K562 (cell line): ENCODE data around the gene DDAH2. TPM values are rescaled to one million over a fixed set of nuclear protein-coding genes. Genes with fewer than 3 reads are reported as not detected.

Experiments used
- CBFB ChIP-seq: sonication (generic); formaldehyde crosslinking; IDR thresholded peaks from 2 replicates; pipeline ENCODE4 v1.4.0; 2020; ENCODE audit warnings: mild to moderate bottlenecking, missing genetic modification reagents
- FOXM1 ChIP-seq, 2 experiments: fragments of 450-650 bp in 1 of 2; sonication (generic) in 1 of 2; formaldehyde crosslinking in 1 of 2; IDR thresholded peaks; 2 replicates each; pipeline versions ENCODE4 v1.6.1 to v1.9.0; 2017 to 2022; ENCODE audit warnings: low read depth in 2 of 2, mild to moderate bottlenecking in 2 of 2, missing genetic modification reagents in 1 of 2, moderate library complexity in 1 of 2
- HIVEP1 ChIP-seq: fragments of 250-450 bp; sonication (Bioruptor Pico); IDR thresholded peaks from 2 replicates; pipeline ENCODE4 v1.4.0; 2020; ENCODE audit warnings: mild to moderate bottlenecking
- HNRNPUL1 ChIP-seq: fragments of 200-400 bp; formaldehyde crosslinking; IDR thresholded peaks from 2 replicates; pipeline ENCODE4 v1.6.1; 2017; ENCODE audit warnings: low read length
- LEF1 ChIP-seq: fragments of 450-650 bp; IDR thresholded peaks from 2 replicates; pipeline ENCODE4 v1.6.1; 2016; ENCODE audit warnings: mild to moderate bottlenecking
- MAFF ChIP-seq: IDR thresholded peaks from 2 replicates; pipeline ENCODE4 v1.6.1; 2012; ENCODE audit warnings: low read length, improper control_type of control experiment
- MIER1 ChIP-seq: fragments of 450-650 bp; IDR thresholded peaks from 2 replicates; pipeline ENCODE4 v1.6.1; 2016; ENCODE audit warnings: antibody characterized with exemption, mild to moderate bottlenecking, low read depth
- MYBL2 ChIP-seq, 2 experiments: fragments of 450-650 bp in 1 of 2; sonication (generic) in 1 of 2; formaldehyde crosslinking in 1 of 2; IDR thresholded peaks; 2 replicates each; pipeline versions ENCODE4 v1.6.1 to v1.8.1; 2017 to 2022; ENCODE audit warnings: borderline replicate concordance in 1 of 2, inconsistent platforms in 1 of 2, low read depth in 1 of 2, mild to moderate bottlenecking in 1 of 2, missing genetic modification reagents in 1 of 2, moderate library complexity in 1 of 2
- NR4A1 ChIP-seq, 2 experiments: fragments of 250-450 bp in 1 of 2; fragments of 450-650 bp in 1 of 2; sonication (Bioruptor Pico) in 1 of 2; IDR thresholded peaks; 2 replicates each; pipeline versions ENCODE4 v1.4.0 to v1.6.1; 2016 to 2020; ENCODE audit warnings: mild to moderate bottlenecking in 2 of 2, missing compliant biosample characterization in 1 of 2, missing genetic modification characterization in 1 of 2, moderate library complexity in 1 of 2
- POLR2AphosphoS5 ChIP-seq: IDR thresholded peaks from 2 replicates; pipeline ENCODE4 v1.6.1; 2011; ENCODE audit warnings: mild to moderate bottlenecking, low read depth, low read length, moderate library complexity; ENCODE audit not compliant: control insufficient read depth, insufficient read depth
- POU5F1 ChIP-seq: fragments of 150-350 bp; IDR thresholded peaks from 2 replicates; pipeline ENCODE4 v1.6.1; 2014; ENCODE audit warnings: borderline replicate concordance, low read length, low read depth, mild to moderate bottlenecking; ENCODE audit not compliant: partially characterized antibody
- TAF9B ChIP-seq: fragments of 450-650 bp; IDR thresholded peaks from 2 replicates; pipeline ENCODE4 v1.6.1; 2018; ENCODE audit warnings: mild to moderate bottlenecking; ENCODE audit not compliant: partially characterized antibody
- ZFP36 ChIP-seq: fragments of 150-350 bp; IDR thresholded peaks from 2 replicates; pipeline ENCODE4 v1.6.1; 2018; ENCODE audit warnings: low read length, low read depth; ENCODE audit not compliant: partially characterized antibody
- ZNF586 ChIP-seq: fragments of 450-650 bp; formaldehyde crosslinking; conservative IDR thresholded peaks from 2 replicates; pipeline ENCODE4 v1.4.0; 2020; ENCODE audit warnings: mild to moderate bottlenecking, moderate library complexity
- polyA plus RNA-seq, 8 experiments: library from polyadenylated mRNA; depleted of rRNA in 4 of 8; stranded (reverse) in 5 of 8; unstranded in 3 of 8; fragments of >200 nt; fragmentation: Nextera tagmentation in 2 of 8; fragmentation: Illumina TruSeq in 1 of 8; extraction: Ambion mirVana in 2 of 8; extraction: Trizol in 1 of 8; gene quantifications; 2 replicates each; pipeline versions ENCODE4 v1.2.1 to v1.2.3, GENCODE V29; 2011 to 2014; ENCODE audit warnings: inconsistent platforms in 1 of 8, missing spikeins in 1 of 8
- total RNA-seq, 7 experiments: library from RNA; depleted of rRNA in 6 of 7; stranded (reverse); fragments of >200 nt in 6 of 7; fragmentation: Illumina TruSeq in 2 of 7; extraction: Trizol in 2 of 7; gene quantifications; 2 replicates each; pipeline versions ENCODE4 v1.2.1 to v1.2.3, GENCODE V29; 2011 to 2021; ENCODE audit warnings: low replicate concordance in 1 of 7

DDAH2 gene
- total and polyA plus RNA-seq, 9 of the 15 experiments (the other 6 are each of a cell fraction or from before 2014, with no cell fraction given) = 1.8 to 45.4 (median 21.4) TPM

- TF ChIP-seq HNRNPUL1 = 0 out of 2 replicates have a peak, but pooled peaks have one; percentile 28
- TF ChIP-seq NR4A1 (CRISPR knock-in tag; IDR thresholded peaks at IDR 0.05) = no peak
- TF ChIP-seq NR4A1 (tag; IDR thresholded peaks at IDR 0.05) = peak; percentile 37; the same call in 1 of the 2 replicates
- TF ChIP-seq ZNF586 (CRISPR knock-in tag) = 0 out of 2 replicates have a peak, but pooled peaks have one; percentile 5
- TF ChIP-seq FOXM1 (IDR thresholded peaks at IDR 0.05; ENCODE audit: low read depth) = no peak
- peak; percentile 40; the same call in 1 of the 2 replicates for TF ChIP-seq FOXM1 (CRISPR knock-in tag; IDR thresholded peaks at IDR 0.05; ENCODE audit: low read depth)
- TF ChIP-seq TAF9B = no peak
- no peak for TF ChIP-seq MIER1
- TF ChIP-seq ZFP36 = no peak
- TF ChIP-seq CBFB (CRISPR knock-in tag) = peak; percentile 30; the same call in 1 of the 2 replicates
- peak; percentile 63 for TF ChIP-seq MAFF
- no peak for TF ChIP-seq POLR2AphosphoS5
- TF ChIP-seq POU5F1 = peak; percentile 28
- no peak for TF ChIP-seq MYBL2 (IDR thresholded peaks at IDR 0.05; ENCODE audit: low read depth)
- TF ChIP-seq MYBL2 (CRISPR knock-in tag; IDR thresholded peaks at IDR 0.05; ENCODE audit: borderline replicate concordance) = no peak
- no peak for TF ChIP-seq LEF1
- TF ChIP-seq HIVEP1 (CRISPR knock-in tag) = peak; percentile 19; the same call in 1 of the 2 replicates
- TF ChIP-seq, all 486 proteins: peak for 47
These were observed 5.2 kb upstream of the DDAH2 start (continued) for GRCh38 chr6:31734247-31734820.
